HT1080 (cell line): Measurements from ENCODE around the gene GNAZ. TPM values are rescaled to one million over a fixed set of nuclear protein-coding genes. Genes with fewer than 3 reads are reported as not detected.
"Not testable (repeated sequence)": the region's sequence is repeated elsewhere in the genome, so short reads cannot be mapped to it uniquely, and the experiment has no call there.

Experiments used
- DNase-seq: peaks from one replicate; pipeline ENCODE4 v3.0.0-alpha.2; 2015; ENCODE audit warnings: low read depth
- total RNA-seq: library from RNA; depleted of rRNA; stranded (reverse); fragments of >200 nt; shearing (Covaris generic); gene quantifications from 2 replicates; pipeline ENCODE4 v1.2.3, GENCODE V29; 2014

The GNAZ gene
- total RNA-seq, 1 experiment from 2014 or later: 1.00 TPM

GRCh38 chr22:23131931-23132330 is 61.6 kb downstream of the GNAZ start:
- DNase-seq: no peak

GRCh38 chr22:23132376-23133091 is 62.2 kb downstream of the GNAZ start:
- no peak for DNase-seq

- no peak for DNase-seq
Measured at GRCh38 chr22:23133922-23134321, 63.6 kb downstream of the GNAZ start.

- DNase-seq: not testable (repeated sequence)
Measured at GRCh38 chr22:23136991-23137390, 66.7 kb downstream of the GNAZ start.

- no peak for DNase-seq
Measured at GRCh38 chr22:23137468-23137867, 67.1 kb downstream of the GNAZ start.

- DNase-seq: peak; percentile 21
Measured at GRCh38 chr22:23137905-23138561, 67.7 kb downstream of the GNAZ start.

GRCh38 chr22:23138584-23139435 is 68.5 kb downstream of the GNAZ start:
- DNase-seq: no peak

GRCh38 chr22:23140385-23140784 is 70.1 kb downstream of the GNAZ start:
- DNase-seq: no peak

GRCh38 chr22:23142546-23143105 is 72.3 kb downstream of the GNAZ start:
- DNase-seq: no peak

GRCh38 chr22:23143119-23143518 is 72.8 kb downstream of the GNAZ start:
- DNase-seq: no peak

- DNase-seq: no peak
Measured at GRCh38 chr22:23144432-23144831, 74.1 kb downstream of the GNAZ start.

- peak; percentile 98 for DNase-seq
Measured at GRCh38 chr22:23144932-23145877, 74.9 kb downstream of the GNAZ start, which contains the start of gene RAB36. Gene RAB36 (plus strand): TSS chr22:23145477. CDS start chr22:23146617, 1,140 bp downstream.

- no peak for DNase-seq
Measured at GRCh38 chr22:23145878-23146470, 75.7 kb downstream of the GNAZ start.

- no peak for DNase-seq
Measured at GRCh38 chr22:23146478-23147205, 76.3 kb downstream of the GNAZ start.

- DNase-seq: no peak
Measured at GRCh38 chr22:23147617-23148387, 77.5 kb downstream of the GNAZ start.

- no peak for DNase-seq
Measured at GRCh38 chr22:23149743-23150238, 79.5 kb downstream of the GNAZ start.

GRCh38 chr22:23150762-23151161 is 80.4 kb downstream of the GNAZ start:
- DNase-seq: no peak

- DNase-seq: no peak
Measured at GRCh38 chr22:23151827-23152226, 81.5 kb downstream of the GNAZ start.
